Nephron progenitor cell (in vitro differentiated cells): Measurements from ENCODE around the gene MACROD2.

Experiments used
- DNase-seq: peaks from one replicate; pipeline ENCODE4 v3.0.0; 2021
- H3K27ac Mint-ChIP-seq: 2 replicates; pipeline ENCODE4 v1.8.0; 2021; ENCODE audit warnings: mild to moderate bottlenecking, moderate library complexity, mixed read lengths
- H3K27me3 Mint-ChIP-seq: 2 replicates; pipeline ENCODE4 v1.8.0; 2021; ENCODE audit warnings: mild to moderate bottlenecking, low read depth, mixed read lengths; ENCODE audit not compliant: poor library complexity
- H3K36me3 Mint-ChIP-seq: 2 replicates; pipeline ENCODE4 v1.8.0; 2021; ENCODE audit warnings: low read depth, mixed read lengths
- H3K4me1 Mint-ChIP-seq: 2 replicates; pipeline ENCODE4 v1.8.0; 2021; ENCODE audit warnings: mixed read lengths
- H3K4me3 Mint-ChIP-seq: 2 replicates; pipeline ENCODE4 v1.8.0; 2021; ENCODE audit warnings: mild to moderate bottlenecking, moderate library complexity, mixed read lengths
- H3K9me3 Mint-ChIP-seq: 2 replicates; pipeline ENCODE4 v1.8.0; 2021; ENCODE audit warnings: mild to moderate bottlenecking, moderate library complexity, mixed read lengths
- CTCF ChIP-seq: fragments of 200-600 bp; sonication (generic); IDR thresholded peaks from 2 replicates; pipeline ENCODE4 v1.5.0; 2021; ENCODE audit warnings: antibody characterized with exemption

MACROD2 gene

DNA sequence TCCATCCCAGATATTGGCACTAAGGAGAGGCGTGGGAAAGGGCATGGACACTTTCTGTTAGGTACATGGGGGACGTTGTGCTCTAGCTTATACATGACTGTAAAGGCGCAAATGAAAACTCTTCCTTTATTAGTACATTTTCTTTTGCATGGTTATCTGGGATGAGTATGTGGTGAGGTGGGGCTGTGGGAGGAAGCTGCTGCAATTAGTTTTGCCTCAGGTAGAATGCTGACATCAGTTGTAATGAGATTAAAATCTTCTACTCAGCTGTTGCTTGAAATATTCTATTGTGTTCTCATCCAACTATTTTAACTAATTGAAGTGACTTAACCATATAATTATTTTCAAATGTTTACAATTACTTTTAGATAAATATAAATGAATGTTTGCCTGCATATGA lies 560.4 kb downstream of the MACROD2 start:
- H3K4me1 Mint-ChIP-seq, result no peaks in the 10 kb centered on the region
- H3K9me3 Mint-ChIP-seq, result no peaks in the 10 kb centered on the region
- H3K36me3 Mint-ChIP-seq, result no peaks in the 10 kb centered on the region
- no peak for DNase-seq
- H3K27me3 Mint-ChIP-seq, result no peaks in the 10 kb centered on the region
- no peak for TF ChIP-seq CTCF
- no peak overlapping the region for H3K27ac Mint-ChIP-seq
- no peak overlapping the region for H3K4me3 Mint-ChIP-seq

DNA sequence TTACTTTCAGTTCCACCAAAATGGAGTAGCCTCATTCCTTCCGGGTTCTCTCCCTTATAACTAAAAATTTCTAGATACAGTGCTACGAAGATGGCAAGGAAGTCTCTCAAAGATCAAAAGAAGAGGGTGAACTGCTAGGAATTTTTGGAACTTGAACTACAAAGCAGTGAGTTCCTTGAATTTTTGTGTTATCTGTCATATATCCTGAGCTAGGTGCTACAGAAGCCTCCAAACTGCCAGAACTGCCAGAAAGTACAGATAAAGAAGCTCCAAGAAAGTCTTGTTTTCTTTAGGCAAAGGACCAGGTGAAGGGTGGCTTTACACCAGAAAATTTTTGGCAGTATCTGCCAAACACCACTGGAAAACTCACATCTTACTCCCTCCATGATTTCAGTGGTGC lies 560.9 kb downstream of the MACROD2 start:
- no peaks in the 10 kb centered on the region for H3K36me3 Mint-ChIP-seq
- no peak for DNase-seq
- no peak overlapping the region for H3K27ac Mint-ChIP-seq
- H3K27me3 Mint-ChIP-seq, result no peaks in the 10 kb centered on the region
- no peaks in the 10 kb centered on the region for H3K4me1 Mint-ChIP-seq
- no peaks in the 10 kb centered on the region for H3K9me3 Mint-ChIP-seq
- no peak overlapping the region for H3K4me3 Mint-ChIP-seq
- TF ChIP-seq CTCF, result no peak

DNA sequence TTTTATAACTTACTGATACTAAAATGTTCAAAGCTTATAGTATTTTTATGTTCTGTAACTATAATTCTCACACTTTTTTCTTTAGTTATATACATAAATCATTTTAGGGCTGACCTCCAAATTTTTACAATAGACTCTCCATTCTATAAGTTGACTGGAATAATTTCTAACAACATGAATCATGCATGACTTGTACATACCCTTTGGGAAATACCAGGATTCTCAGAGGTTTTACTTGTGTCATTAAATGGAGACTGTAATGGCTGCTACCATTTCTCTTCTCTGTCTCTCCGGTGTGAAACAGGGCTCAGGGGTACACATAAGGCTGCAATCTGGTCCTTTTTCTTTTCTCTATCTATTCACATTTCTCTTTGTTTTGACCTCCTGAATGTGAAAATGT lies 564.3 kb downstream of the MACROD2 start:
- no peaks in the 10 kb centered on the region for H3K9me3 Mint-ChIP-seq
- H3K4me1 Mint-ChIP-seq, result no peaks in the 10 kb centered on the region
- peaks cover 3% of the 10 kb centered on the region for H3K27me3 Mint-ChIP-seq
- DNase-seq, result no peak
- H3K36me3 Mint-ChIP-seq, result no peaks in the 10 kb centered on the region
- TF ChIP-seq CTCF, result no peak
- H3K27ac Mint-ChIP-seq, result no peak overlapping the region
- H3K4me3 Mint-ChIP-seq, result no peak overlapping the region

GRCh38 chr20:14561741-14562221 lies 566.5 kb downstream of the MACROD2 start:
- H3K27ac Mint-ChIP-seq, result no peak overlapping the region
- no peaks in the 10 kb centered on the region for H3K36me3 Mint-ChIP-seq
- H3K4me3 Mint-ChIP-seq, result no peak overlapping the region
- H3K27me3 Mint-ChIP-seq, result peaks cover 3% of the 10 kb centered on the region
- TF ChIP-seq CTCF, result no peak
- no peak for DNase-seq
- H3K9me3 Mint-ChIP-seq, result peaks cover 11% of the 10 kb centered on the region
- no peaks in the 10 kb centered on the region for H3K4me1 Mint-ChIP-seq

- Mint-ChIP-seq H3K27me3 (peaks cover 3% of the 10 kb centered on the region), H3K4me1 (no peaks in the 10 kb centered on the region), H3K36me3 (no peaks in the 10 kb centered on the region), H3K27ac (no peak overlapping the region), H3K9me3 (peaks cover 11% of the 10 kb centered on the region), H3K4me3 (no peak overlapping the region)
- no peak for DNase-seq
- no peak for TF ChIP-seq CTCF
Observed at GRCh38 chr20:14562981-14563380, 567.7 kb downstream of the MACROD2 start.

GRCh38 chr20:14566505-14566904 lies 571.2 kb downstream of the MACROD2 start:
- Mint-ChIP-seq H3K4me3 (no peak overlapping the region), H3K4me1 (no peaks in the 10 kb centered on the region), H3K9me3 (peaks cover 11% of the 10 kb centered on the region), H3K36me3 (no peaks in the 10 kb centered on the region), H3K27me3 (peaks cover 3% of the 10 kb centered on the region), H3K27ac (no peak overlapping the region)
- no peak for DNase-seq
- no peak for TF ChIP-seq CTCF
